ENCODE measurements around the gene DAP.

DNA sequence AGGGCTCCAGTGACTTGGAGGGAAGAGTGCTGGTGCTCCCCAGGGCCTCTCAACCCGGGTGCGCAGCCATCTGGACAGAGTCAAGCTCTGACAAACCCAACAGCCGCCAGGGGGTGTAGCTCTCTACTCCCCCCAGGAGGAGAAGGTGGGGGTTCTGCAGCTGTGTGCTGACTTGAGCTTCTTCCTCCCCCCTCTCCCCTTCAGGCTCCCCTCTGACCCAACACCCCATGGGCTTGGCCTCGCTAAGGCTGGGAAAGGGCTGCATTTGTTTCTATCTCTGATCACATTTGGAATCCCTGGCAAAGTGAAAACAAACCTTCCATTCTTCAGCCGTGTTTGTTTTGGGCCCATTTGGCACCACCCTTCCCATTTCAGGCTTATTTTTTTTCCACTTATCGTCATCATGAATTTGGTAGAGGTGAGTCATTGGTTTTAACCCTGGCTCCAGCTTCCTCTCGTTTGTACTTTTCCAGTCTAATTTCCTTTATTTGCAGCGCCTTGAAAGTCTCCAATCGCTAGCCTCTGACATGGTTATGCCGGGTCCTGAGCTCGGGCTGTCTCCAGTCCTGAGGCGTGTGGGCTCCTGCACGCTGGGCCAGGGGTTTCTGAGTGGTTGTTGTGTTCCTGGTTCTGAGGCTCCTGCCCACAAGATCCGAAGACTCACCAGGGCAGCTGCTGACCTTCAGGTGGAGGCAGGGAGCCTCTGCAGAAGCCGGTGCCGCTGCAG lies 36.1 kb downstream of the DAP start:
- TF ChIP-seq EZH2phosphoT487 (IDR thresholded peaks at IDR 0.05; ENCODE audit: insufficient read depth, low read depth) (no peak), EZH2 (IDR thresholded peaks at IDR 0.05; ENCODE audit: insufficient read depth, poor library complexity, severe bottlenecking) (no peak)

Data from GM23248 (cell line).